Measurements from ENCODE around the gene CNOT6L. TPM values are rescaled to one million over a fixed set of nuclear protein-coding genes. Genes with fewer than 3 reads are reported as not detected.

Gene CNOT6L
- polyA plus RNA-seq, 1 of the 3 experiments (the other 2 are of a cell fraction): 2.8 TPM

DNA sequence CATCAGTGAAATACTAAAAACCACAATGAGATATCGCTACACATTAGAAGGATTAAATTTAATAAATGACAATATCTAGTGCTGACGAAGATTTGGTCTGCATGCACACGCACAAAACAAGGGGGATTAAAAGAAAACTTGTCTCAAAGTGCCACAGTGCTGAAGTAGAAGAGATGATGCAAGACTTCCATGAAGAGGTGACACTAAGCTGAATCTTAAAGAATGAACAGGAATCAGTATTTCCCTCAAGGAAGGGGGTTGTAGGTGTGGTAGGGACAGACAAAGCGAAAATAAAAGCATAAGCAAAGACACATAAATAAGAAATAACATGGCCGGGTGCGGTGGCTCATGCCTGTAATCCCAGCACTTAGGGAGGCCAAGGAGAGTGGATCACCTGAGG, 33.5 kb downstream of the CNOT6L start:
- no peaks in the 10 kb centered on the region for H3K4me1 ChIP-seq (ENCODE audit: control insufficient read depth in 1 of 2, insufficient read depth in 2 of 2, low read depth in 1 of 2, low read length in 1 of 2)
- WGBS (ENCODE audit: low lambda C conversion rate): 96% methylated on average over 6 of the region's 6 CpGs
- POLR2A ChIA-PET: no interaction called here
- H4K20me1 ChIP-seq (ENCODE audit: insufficient read depth): 0 out of 2 replicates have a peak, but pooled peaks cover 2% of the 10 kb centered on the region
- peaks cover 37% of the 10 kb centered on the region for H3K79me2 ChIP-seq (ENCODE audit: insufficient read depth)
- H2AFZ ChIP-seq (ENCODE audit: low read depth): no peak overlapping the region
- no peak overlapping the region for H3K4me2 ChIP-seq
- DNase-seq: no peak
- H3K27ac ChIP-seq (ENCODE audit: low read depth in 2 of 2, low read length in 1 of 2): no peak overlapping the region
- H3K36me3 ChIP-seq (replicated peaks in 1 of 2; ENCODE audit: control insufficient read depth in 1 of 2, insufficient read depth in 2 of 2, low read length in 1 of 2): no peaks in the 10 kb centered on the region
- no peaks in the 10 kb centered on the region for H3F3A ChIP-seq (replicated peaks; ENCODE audit: insufficient read depth)
- no peak for TF ChIP-seq TCF12 (IDR thresholded peaks at IDR 0.05)
- no peak for TF ChIP-seq FOXJ3 (CRISPR knock-in tag; IDR thresholded peaks at IDR 0.05)
- TF ChIP-seq SIN3A (IDR thresholded peaks at IDR 0.05; ENCODE audit: borderline replicate concordance, low read depth, low read length): no peak
- TF ChIP-seq ELF1 (IDR thresholded peaks at IDR 0.05): no peak
- TF ChIP-seq RXRA (IDR thresholded peaks at IDR 0.05; ENCODE audit: borderline replicate concordance, low read depth): no peak
- no peak for TF ChIP-seq RCOR1 (IDR thresholded peaks at IDR 0.05; ENCODE audit: low read length)
- TF ChIP-seq, protein P1, sequence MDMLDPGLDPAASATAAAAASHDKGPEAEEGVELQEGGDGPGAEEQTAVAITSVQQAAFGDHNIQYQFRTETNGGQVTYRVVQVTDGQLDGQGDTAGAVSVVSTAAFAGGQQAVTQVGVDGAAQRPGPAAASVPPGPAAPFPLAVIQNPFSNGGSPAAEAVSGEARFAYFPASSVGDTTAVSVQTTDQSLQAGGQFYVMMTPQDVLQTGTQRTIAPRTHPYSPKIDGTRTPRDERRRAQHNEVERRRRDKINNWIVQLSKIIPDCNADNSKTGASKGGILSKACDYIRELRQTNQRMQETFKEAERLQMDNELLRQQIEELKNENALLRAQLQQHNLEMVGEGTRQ (IDR thresholded peaks at IDR 0.05; ENCODE audit: borderline replicate concordance, low read depth, low read length): no peak
- no peak for TF ChIP-seq FOSL2 (IDR thresholded peaks at IDR 0.05; ENCODE audit: borderline replicate concordance, low read depth)
- TF ChIP-seq EZH2phosphoT487 (IDR thresholded peaks at IDR 0.05; ENCODE audit: borderline replicate concordance, low read depth): no peak
- no peak for TF ChIP-seq YY1 (IDR thresholded peaks at IDR 0.05; ENCODE audit: low read depth)
- no peak for TF ChIP-seq SMC3 (IDR thresholded peaks at IDR 0.05; ENCODE audit: low read depth, low read length)
- TF ChIP-seq TEAD4 (IDR thresholded peaks at IDR 0.05; ENCODE audit: borderline replicate concordance, insufficient read depth): no peak
- no peak for TF ChIP-seq GABPA (IDR thresholded peaks at IDR 0.05; ENCODE audit: low read depth)
- no peak for TF ChIP-seq NFIC (IDR thresholded peaks at IDR 0.05; ENCODE audit: borderline replicate concordance)
- TF ChIP-seq REST (IDR thresholded peaks at IDR 0.05; ENCODE audit: low read depth, low read length): no peak
- no peak for TF ChIP-seq ZBTB33 (IDR thresholded peaks at IDR 0.05; ENCODE audit: borderline replicate concordance, low read depth)
- no peak for TF ChIP-seq TAF1 (IDR thresholded peaks at IDR 0.05; ENCODE audit: borderline replicate concordance, low read depth, low read length)
- CTCF ChIA-PET: no interaction called here
- no peaks in the 10 kb centered on the region for H3K27me3 ChIP-seq (ENCODE audit: insufficient read depth)
- H3K4me3 ChIP-seq (ENCODE audit: low read depth in 2 of 2, low read length in 1 of 2): no peak overlapping the region
- H3K9me2 ChIP-seq: no peaks in the 10 kb centered on the region
- H3K9ac ChIP-seq: no peak overlapping the region
- H3K9me3 ChIP-seq: no peaks in the 10 kb centered on the region
